ENCODE results near the gene RAN.
"Not testable (repeated sequence)": the region's sequence is repeated elsewhere in the genome, so short reads cannot be mapped to it uniquely, and the experiment has no call there.

The RAN gene

DNA sequence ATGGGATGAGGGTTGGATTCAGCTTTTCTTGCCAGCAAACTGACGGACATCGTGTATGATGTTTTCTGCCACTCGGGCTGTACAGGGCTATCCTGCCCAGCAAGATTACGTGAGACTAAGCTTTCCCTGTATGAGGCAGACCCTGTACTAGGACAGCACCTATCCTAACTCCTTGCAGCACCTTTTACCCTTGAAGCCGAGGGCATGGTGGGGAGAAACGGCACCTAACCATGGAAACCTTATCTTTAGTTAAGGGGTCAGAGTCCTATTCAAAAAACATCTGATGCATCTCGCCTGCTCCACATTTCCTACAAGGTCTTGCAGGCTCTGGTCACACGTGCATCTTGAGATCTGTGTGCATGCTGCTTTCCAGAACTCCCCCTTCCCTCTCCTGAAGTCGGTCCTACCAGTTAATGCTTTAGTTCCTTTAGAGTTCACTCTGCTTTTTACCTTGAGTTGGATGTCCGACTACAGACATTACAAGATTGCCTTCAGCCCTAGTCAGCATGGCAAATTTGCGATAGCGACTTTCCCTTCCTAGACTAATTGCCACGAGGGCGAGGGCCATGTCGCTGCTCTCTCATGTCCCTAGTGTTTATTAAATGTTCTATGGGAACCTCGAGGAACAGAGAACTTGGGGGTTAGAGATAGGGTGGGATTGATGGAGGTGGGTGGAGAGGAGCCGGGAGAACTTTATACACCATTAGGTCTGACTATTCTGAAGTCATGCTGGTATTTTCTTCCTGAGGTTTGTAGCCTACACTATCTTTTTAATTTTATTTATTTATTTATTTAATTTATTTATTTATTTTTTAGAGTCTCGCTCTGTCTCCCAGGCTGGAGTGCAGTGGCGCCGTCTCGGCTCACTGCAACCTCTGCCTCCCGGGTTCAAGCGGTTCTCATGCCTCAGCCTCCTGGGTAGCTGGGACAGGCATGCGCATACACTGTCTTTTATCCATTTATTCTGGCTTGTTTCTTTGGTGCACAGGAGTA lies 6.6 kb downstream of the RAN start:
- DNase-seq (ENCODE audit: low read depth in 3 of 3, low spot score in 1 of 3): no peak

DNA sequence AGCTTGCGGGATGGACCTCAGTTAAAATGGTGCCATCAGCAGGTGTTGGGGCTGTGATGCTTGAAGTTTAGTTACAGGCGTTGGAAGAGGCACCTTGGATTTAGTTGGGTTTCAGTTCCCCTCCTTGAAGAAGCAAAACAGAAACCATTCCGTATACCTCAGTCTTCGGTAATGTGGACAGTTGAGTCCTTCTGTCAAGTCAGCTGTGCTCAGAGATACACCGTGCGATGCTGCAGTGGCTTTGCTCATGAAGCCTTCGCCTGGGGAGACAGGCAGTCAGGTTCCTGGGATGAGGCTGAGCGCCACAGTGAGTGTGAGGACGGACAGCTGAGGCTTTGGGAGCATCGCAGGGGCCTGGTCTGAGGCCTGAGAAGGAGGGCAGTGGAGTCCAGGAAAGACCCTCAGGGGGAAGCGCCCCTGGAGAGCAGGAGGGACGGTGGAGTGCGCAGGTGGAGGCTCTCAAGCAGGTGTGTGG lies 7.4 kb downstream of the RAN start:
- no peak for DNase-seq (ENCODE audit: low read depth in 3 of 3, low spot score in 1 of 3)

DNA sequence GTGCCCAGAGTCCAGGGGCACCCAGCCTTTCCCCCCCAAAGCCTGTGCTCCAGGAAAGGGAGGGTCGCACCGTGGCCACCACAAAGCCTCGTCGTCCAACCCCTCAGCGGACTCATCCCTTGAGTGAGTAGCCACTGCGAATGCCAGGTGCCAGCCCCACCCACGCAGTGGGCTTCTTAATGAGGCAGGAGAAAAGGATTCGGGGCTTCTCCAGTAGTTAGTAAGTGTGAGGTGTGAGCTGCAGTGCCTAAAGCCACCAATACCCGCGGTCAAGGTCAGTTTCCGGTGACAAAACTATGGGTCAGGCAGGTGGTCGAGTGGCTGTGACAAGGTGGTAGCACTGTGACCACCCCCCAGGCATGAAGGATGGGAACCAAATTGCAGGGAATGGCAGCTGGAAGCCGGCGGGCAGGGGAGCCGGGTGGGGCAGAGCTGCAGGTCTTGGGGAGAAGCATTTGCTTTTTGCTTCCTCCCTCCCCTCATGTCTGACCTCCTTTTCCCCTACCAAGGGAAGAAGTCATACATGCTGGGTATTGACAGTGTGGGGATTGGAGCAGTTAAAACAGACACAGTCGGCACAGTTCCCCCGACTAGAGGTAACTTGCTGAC lies 8.0 kb downstream of the RAN start:
- DNase-seq (ENCODE audit: low read depth in 3 of 3, low spot score in 1 of 3): no peak

DNA sequence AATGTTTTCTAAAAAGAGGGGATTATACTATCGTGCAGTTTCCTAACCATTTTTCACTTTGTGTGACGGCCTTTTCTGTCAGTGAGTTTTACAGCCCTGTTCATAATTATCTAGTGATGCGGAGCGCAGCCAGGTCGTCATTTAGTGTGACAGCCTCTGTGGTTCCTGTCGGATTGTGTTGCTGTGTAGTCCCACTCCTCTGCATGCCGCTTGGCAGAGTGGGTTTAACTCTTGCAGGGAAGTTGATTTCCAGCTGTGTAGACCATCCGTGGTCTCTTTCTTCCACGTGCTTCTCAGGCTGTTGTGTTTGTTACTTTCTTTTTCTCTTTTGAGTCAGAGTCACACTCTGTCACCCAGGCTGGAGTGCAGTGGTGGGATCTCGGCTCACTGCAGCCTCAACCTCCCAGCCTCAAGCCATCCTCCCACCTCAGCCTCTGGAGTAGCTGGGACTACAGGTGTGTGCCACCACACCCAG lies 8.6 kb downstream of the RAN start:
- DNase-seq (ENCODE audit: low read depth in 3 of 3, low spot score in 1 of 3): no peak

DNA sequence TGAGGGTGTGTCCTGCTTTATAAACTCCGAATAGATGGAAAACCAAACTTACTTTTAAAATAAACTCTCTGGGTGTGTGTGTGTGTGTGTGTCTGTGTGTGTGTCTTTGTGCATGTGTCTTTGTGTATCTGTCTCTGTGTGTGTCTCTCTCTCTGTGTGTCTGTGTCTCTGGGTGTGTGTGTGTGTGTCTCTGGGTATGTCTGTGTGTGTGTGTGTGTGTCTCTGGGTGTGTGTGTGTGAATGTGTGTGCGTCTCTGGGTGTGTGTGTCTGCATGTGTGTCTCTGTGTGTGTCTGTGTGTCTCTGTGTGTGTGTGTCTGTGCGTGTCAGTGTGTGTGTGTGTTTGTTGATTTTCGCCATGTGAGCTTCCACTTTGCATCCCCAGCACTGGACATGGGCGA lies 9.2 kb downstream of the RAN start:
- no peak for DNase-seq (ENCODE audit: low read depth in 3 of 3, low spot score in 1 of 3)

DNA sequence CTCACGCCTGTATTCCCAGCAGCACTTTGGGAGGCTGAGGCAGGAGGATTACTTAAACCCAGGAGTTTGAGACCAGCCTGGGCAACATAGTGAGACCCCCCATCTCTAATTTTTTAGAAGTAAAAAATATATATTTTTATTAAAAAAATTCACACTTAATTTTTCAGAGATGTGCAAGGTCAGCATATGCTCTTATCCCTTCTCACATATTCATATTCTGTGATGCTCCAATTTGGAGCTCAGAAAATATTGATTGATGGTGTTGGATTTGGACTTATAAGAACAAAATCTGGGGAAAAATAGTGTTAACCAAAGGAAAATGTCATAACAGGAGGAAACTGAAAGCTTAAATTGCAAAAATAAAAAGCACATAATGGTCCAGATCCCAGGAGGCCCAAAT lies 9.7 kb downstream of the RAN start:
- no peak for DNase-seq (ENCODE audit: low read depth in 3 of 3, low spot score in 1 of 3)

DNA sequence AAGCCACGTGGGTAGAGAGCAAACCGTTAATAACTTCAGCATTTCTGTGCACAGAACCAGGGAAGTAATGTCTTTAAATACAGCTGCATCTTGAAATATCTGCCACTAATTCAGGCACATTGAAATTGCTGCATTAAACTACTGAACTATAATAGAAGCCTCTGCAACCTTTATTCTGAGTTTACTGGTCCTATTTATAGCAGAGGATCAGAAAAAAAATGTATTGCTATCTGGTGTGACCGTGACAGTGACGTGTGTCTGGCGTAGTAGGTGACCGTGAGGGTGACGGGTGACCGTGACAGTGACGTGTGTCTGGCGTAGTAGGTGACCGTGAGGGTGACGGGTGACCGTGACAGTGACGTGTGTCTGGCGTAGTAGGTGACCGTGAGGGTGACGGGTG lies 15.3 kb downstream of the RAN start:
- not testable (repeated sequence) for DNase-seq (ENCODE audit: low read depth in 3 of 3, low spot score in 1 of 3)

DNA sequence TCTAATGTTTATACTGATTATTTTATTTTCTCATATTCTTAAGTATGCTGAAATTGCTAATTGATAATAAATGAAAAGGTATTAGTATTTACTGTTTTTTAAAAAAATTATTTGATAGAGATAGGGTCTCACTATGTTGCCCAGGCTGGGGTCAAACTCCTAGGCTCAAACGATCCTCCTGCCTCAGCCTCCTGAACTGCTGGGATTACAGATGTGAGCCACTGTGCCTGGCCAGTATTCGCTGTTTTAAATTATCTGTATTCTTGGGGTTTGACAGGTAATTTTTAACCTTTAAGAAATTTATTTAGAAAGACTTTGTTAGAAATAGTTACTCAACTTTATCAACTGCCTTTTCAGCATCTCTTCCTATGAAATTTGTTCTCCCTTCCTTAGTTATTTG lies 32.2 kb downstream of the RAN start:
- no peak for DNase-seq (ENCODE audit: low read depth in 3 of 3, low spot score in 1 of 3)

DNA sequence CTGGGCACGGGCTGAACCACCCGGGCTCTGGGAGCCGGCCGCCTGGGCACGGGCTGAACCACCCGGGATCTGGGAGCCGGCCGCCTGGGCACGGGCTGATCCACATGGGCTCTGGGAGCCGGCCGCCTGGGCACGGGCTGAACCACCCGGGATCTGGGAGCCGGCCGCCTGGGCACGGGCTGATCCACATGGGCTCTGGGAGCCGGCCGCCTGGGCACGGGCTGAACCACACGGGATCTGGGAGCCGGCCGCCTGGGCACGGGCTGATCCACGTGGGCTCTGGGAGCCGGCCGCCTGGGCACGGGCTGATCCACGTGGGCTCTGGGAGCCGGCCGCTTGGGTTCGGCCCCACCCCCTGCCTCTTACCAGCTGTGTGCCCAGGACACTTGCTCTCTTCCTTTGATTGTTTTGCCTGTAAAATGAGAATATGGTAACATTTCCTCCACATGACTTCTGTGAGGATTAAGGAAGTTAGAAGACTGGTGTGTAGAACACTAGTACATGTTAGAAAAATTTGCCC lies 33.1 kb downstream of the RAN start:
- not testable (repeated sequence) for DNase-seq (ENCODE audit: low read depth in 3 of 3, low spot score in 1 of 3)

DNA sequence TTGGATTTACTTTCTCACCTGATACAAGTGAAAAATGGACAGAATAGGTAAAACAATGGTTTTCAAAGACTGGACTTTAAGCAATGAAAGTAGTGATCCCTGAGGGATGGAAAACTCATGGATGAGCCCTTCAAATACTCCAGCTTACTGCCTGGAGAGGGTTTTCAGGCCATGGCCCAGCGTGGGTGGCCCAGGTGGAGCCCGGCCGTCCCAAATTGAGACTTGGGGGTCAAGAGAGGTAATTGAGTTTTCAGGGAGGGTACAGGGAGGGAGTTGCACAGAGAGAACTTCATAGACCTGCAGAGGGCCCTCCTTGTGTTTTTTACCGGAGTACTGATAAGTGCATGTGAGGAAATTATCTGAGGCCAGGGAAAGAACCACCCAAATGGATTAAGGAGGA lies 37.2 kb downstream of the RAN start:
- no peak for DNase-seq (ENCODE audit: low read depth in 3 of 3, low spot score in 1 of 3)

DNA sequence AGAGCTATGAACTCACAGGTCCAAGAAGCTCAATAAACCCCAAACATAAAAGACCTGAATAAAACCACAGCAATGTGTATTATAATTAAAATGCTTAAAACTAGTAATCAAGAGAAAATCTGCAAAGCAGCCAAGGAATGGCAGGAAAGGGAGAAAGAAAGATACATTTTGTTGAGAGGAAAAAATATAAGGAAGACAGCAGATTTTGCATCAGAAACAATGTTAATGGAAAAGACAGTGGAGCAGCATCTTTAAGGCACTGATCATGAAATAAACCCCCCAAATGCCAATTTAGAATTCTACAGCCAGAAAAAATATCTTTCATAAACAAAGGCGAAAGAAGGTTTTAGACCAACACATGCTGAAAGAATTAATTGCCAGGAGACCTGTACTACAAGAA lies 39.3 kb downstream of the RAN start:
- no peak for DNase-seq (ENCODE audit: low read depth in 3 of 3, low spot score in 1 of 3)

DNA sequence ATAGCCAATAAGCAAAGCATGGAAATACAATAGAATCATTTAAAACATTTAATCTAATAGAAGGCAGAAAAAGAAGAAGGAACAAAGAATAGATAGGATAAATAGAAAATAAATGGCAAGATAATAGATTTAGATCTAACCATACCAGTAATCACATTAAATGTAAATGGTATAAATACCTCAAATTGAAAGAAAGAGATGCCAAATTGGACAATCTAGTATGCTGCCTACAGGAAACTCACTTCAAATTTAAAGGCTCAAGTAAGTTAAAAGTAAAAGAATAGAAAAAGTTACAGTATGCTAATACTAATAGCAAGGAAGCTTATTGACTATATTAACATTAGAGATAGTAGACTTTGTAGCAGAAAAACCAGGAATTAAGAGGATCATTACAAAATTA lies 40.1 kb downstream of the RAN start:
- no peak for DNase-seq (ENCODE audit: low read depth in 3 of 3, low spot score in 1 of 3)

DNA sequence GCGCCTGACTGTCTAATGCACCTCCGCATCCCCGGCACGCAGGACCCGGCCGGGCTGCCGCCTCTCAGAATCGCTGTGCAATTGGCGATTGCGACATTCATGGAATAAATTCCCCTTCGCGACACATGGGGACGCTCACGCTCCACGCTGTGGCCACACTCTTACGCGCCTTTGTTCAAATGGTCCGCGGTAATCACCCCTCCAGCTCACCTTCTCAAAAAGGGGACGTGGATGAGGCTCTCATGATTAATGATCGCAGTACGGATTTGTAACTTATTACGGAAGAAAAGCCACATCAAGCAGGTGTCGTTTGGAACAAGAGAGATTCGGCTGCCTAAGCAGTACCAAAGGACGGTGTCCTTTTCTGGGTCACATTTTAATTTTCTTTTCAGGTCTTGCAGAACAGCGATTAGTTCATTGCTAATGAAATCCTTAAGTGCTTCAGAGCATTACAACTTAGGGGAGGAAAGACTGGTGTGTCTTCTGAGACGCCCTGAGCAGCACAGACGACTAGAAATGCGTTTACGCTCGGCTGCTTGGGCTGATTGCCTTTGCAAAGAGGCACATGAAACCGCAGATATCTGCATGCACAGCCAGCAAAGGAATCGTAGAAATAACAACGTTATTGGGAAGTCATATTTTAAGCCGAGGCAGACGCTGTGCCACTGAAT lies 44.5 kb downstream of the RAN start:
- no peak for DNase-seq (ENCODE audit: low read depth in 3 of 3, low spot score in 1 of 3)

DNA sequence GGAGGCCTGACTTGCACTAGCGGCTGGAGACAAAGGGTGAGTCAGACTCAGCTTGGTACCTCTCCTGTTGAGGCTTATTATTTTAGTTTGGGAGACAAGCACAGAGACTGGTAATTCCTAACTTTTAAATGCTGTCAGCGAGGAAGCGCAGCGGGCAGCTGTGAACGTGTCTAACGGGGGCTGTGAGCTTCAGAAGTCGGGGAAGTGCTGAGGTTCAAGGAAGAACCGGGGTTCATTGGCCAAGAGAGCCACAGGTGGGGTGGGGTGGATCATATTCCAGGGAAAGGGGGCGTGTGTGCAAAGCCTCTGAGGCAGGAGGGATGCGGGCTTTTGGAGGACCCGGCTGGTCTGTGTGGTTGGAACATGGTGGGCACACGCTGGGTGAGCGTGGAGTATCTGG lies 45.7 kb downstream of the RAN start:
- DNase-seq (ENCODE audit: low read depth in 3 of 3, low spot score in 1 of 3): no peak

DNA sequence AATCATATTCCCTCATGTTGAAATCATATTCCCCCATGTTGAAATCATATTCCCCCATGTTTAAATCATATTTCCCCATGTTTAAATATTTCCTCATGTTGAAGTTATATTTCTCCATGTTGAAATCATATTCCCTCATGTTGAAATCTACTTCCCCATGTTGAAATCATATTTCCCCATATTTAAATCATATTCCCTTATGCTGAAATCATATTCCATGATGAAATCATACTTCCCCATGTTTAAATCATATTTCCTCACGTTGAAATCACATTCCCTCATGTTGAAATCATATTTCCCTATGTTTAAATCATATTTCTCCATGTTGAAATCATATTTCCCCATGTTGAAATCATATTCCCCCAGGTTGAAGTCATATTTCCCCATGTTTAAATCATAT lies 47.2 kb downstream of the RAN start:
- DNase-seq (ENCODE audit: low read depth in 3 of 3, low spot score in 1 of 3): no peak

DNA sequence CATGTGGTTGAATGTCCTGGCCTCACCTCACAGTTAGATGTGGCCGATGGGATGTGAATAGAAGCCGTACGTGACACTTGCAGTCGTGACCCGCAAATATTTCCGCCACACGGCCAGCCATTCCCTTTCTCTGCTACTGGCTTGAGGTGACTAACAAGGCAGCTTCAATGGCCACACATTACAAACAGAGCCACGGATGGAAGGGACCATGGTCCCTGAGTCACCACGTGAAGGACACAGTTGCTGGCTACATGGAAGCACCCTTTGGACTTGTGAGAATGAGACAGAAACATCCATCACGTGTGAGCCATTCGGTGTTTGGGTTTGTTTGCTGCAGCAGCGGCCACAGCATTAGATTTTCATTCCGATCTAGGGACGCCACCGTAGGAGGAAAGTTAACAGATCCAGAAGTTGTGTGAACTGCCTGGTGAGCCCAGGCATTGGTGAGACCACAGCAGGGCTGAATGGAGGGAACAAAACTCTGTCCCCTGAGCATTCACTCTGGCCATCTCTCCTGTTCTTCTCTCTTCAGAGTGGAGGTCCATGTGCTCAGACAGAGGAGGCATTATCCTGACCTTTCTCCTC lies 48.3 kb downstream of the RAN start:
- no peak for DNase-seq (ENCODE audit: low read depth in 3 of 3, low spot score in 1 of 3)

DNA sequence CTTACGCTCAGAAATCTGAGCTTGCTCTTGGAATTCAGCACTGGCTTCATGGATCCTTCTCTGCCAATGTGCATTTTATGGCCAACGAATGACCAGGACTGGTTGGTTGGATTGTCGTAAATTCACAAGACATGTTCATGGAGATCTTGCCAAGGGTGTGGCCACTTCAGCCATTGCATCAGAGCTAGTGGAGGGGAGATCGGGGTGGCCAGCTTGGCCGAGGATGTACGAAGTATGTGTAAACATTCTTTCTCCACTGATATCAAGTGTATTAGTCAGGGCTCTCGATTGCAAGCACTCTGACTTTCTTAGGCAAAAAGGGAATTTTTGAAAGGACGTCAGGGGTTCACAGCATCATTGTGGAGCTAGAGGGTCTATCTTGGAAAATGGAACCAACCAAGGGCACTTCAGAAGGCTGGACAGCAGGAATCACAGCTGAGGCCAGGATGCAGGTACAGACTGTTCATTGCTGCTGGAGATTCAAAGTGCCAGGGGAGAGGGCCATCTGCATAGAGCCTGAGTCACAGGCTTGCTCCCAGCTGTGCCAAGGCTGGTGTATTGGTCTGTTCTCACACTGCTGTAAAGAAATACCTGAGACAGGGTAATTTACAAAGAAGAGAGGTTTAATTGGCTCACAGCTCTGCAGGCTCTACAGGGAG lies 49.0 kb downstream of the RAN start:
- no peak for DNase-seq (ENCODE audit: low read depth in 3 of 3, low spot score in 1 of 3)

DNA sequence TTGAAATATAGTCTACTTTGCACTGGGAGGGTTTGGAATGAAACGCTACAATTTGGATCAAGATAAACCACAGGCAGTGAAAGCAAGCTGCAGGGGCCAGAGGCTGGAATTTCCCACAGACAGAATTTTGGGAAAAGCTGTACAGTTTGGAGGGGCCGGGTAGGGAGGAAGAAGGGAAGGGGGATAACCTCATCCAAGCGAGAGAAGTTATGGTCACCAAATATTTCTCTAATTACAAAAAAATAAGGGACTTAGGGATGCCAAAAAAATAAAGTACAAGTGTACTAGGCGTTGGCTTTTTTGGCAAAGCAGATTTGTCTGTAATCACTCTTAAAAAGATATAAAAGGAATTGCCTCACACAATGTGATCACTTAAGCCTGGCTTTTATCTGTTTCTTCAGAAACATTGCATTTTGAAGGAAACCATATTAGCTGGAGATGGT lies 50.7 kb downstream of the RAN start:
- no peak for DNase-seq (ENCODE audit: low read depth in 3 of 3, low spot score in 1 of 3)

DNA sequence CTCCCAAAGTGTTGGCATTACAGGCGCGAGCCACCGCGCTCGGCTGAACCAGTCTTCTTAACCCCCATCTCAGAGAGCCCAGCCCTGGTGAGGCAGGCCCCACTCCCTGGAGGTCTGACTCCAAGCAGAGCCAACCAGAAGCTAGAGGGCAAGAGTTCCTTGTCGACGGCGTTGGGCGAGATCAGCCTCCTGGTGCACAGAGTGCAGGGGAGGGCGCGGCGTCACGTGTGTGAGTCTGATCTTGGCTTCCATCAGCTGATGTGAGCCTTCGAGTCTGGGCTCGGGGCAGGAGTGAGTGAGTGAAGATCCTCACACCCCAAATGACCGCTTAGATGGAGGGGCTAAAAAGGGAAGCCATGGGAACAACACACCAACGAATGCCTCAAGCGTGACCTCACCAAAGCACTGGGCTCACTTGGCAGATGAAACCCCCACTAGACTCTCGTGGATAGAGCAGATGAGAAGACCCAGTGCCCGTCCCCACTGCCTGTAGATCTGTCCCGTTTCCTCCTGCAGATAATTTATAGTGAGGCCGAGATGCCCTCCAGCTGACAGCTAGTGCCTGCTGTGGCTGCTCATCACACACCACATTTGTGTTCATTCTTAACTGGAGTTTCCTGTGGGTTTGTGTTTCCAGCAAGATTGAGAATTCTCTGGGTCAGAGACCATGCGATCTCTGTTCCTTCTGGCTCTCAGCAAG lies 53.2 kb downstream of the RAN start:
- DNase-seq (ENCODE audit: low read depth in 3 of 3, low spot score in 1 of 3): no peak

DNA sequence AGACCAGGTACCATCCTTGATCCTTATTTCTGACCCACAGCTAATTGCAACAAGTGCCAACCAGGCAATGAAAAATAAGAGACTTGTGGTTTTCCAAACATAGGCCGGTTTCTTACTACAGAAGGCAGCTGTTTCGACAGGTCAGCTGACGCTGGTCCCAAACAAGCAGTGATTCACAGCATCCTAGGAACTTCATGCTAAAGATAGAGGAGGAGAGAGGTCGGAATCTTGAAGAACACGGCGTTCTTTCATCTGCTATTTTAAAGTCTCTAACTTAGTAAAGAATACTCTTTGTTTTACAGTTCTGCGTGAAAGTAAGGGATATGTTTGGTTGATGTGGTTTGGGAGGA lies 53.8 kb downstream of the RAN start:
- DNase-seq (ENCODE audit: low read depth in 3 of 3, low spot score in 1 of 3): no peak

All from stimulated activated CD4-positive, alpha-beta T cell treated with anti-CD3 and anti-CD28 coated beads, TNF-alpha, amount 100 ng/mL, for 1 hour (primary cell).